AG04449 (cell line): ENCODE data around the gene VAT1L.

ENCODE experiments used
- CTCF ChIA-PET: fragments of 350-600 bp; formaldehyde crosslinking; extraction: SDS; loops from one replicate; lab custom pipeline; 2021; ENCODE audit warnings: antibody characterized with exemption; lab: Yijun Ruan, JAX
- POLR2A ChIA-PET: fragments of 400-600, 350-600 bp; formaldehyde crosslinking; extraction: SDS; loops from one replicate; lab custom pipeline; 2020; ENCODE audit warnings: antibody characterized with exemption, inconsistent platforms; lab: Yijun Ruan, JAX
- DNase-seq: peaks from one replicate; pipeline ENCODE4 v3.0.0-alpha.2; 2010; ENCODE audit warnings: low read depth, low spot score
- H3K4me3 ChIP-seq: 2 replicates; pipeline ENCODE4 v1.5.1; 2011; ENCODE audit warnings: low read depth, mild to moderate bottlenecking, control low read depth, low read length
- TF ChIP-seq, protein P1 (sequence below): IDR thresholded peaks from one replicate; pipeline ENCODE4 v1.5.1; 2011; ENCODE audit warnings: mild to moderate bottlenecking, moderate library complexity, low read length, control low read depth, inconsistent platforms; ENCODE audit not compliant: insufficient read depth; ENCODE audit errors: missing control alignments

The VAT1L gene

DNA sequence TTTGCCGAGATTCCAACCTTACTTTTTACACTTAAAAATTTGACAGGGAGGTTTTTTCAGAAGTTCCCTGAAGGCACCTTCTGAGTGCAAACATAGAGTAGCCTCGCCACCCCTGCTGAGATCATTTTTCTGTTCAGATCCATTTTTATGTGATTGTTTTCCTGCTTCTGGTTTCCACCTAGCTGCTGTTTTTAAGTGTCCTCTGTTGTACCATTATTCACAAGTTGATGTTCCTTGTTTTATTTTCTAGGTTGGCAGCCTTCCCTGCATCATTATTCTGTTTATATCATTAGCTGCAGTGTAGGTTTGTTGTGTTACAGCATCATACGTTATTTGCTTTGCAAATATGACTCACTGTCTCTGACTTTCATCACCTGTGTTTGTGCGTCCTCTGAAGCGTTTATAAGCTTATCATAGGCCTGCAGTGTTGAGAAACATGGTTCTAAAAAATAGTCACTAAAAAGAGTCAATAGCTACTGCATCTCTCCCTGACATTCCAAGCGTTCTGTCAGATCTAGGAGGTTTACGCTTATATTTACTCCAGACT, 117.1 kb downstream of the VAT1L start:
- no peak overlapping the region for H3K4me3 ChIP-seq
- TF ChIP-seq, protein P1, sequence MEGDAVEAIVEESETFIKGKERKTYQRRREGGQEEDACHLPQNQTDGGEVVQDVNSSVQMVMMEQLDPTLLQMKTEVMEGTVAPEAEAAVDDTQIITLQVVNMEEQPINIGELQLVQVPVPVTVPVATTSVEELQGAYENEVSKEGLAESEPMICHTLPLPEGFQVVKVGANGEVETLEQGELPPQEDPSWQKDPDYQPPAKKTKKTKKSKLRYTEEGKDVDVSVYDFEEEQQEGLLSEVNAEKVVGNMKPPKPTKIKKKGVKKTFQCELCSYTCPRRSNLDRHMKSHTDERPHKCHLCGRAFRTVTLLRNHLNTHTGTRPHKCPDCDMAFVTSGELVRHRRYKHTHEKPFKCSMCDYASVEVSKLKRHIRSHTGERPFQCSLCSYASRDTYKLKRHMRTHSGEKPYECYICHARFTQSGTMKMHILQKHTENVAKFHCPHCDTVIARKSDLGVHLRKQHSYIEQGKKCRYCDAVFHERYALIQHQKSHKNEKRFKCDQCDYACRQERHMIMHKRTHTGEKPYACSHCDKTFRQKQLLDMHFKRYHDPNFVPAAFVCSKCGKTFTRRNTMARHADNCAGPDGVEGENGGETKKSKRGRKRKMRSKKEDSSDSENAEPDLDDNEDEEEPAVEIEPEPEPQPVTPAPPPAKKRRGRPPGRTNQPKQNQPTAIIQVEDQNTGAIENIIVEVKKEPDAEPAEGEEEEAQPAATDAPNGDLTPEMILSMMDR: no peak
- POLR2A ChIA-PET: no interaction called here
- CTCF ChIA-PET: interaction anchor here (0.9 kb wide), 1 partner anchor 84 kb away, joined by 3 read pairs; no protein-coding TSS in a partner anchor
- no peak for DNase-seq

- CTCF ChIA-PET: no interaction called here
- DNase-seq: no peak
- H3K4me3 ChIP-seq: no peak overlapping the region
- TF ChIP-seq, protein P1: no peak
- POLR2A ChIA-PET: no interaction called here
Observed at GRCh38 chr16:77910021-77910420, 121.7 kb downstream of the VAT1L start.

- DNase-seq: no peak
- TF ChIP-seq, protein P1: no peak
- ChIA-PET CTCF (no interaction called here), POLR2A (no interaction called here)
- no peak overlapping the region for H3K4me3 ChIP-seq
Observed at GRCh38 chr16:77912617-77913016, 124.3 kb downstream of the VAT1L start.

DNA sequence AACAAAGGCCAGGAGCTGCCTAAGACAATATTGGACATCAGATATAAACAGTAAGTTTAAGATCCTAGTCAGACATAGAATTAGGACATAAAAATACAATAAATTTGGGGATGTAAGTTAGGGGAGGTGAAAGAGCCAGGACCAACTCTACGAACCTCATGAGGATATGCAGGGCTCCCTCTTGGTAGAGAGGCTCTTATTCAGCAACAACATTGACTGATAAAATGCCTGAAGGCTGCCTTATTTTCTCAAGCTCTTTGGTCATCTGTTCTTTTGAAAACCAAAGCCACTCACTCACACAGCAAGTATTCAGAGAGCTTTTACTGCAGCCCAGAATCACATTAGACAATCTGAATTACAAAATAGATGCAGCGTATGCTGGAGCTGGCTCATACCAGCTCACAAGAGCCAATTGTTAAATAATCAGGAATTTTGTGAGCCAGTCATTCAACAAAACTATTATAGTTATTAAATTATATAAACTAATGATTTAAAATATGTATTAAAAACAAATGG, 125.4 kb downstream of the VAT1L start:
- TF ChIP-seq, protein P1: no peak
- ChIA-PET CTCF (no interaction called here), POLR2A (no interaction called here)
- DNase-seq: peak; percentile 38
- no peak overlapping the region for H3K4me3 ChIP-seq

GRCh38 chr16:77916111-77916510, 127.7 kb downstream of the VAT1L start:
- TF ChIP-seq, protein P1: no peak
- POLR2A ChIA-PET: no interaction called here
- H3K4me3 ChIP-seq: no peak overlapping the region
- CTCF ChIA-PET: interaction anchor here (1.3 to 1.6 kb wide), 2 partner anchors 23 to 39 kb away, joined by 3 read pairs; no protein-coding TSS in a partner anchor
- no peak for DNase-seq

DNA sequence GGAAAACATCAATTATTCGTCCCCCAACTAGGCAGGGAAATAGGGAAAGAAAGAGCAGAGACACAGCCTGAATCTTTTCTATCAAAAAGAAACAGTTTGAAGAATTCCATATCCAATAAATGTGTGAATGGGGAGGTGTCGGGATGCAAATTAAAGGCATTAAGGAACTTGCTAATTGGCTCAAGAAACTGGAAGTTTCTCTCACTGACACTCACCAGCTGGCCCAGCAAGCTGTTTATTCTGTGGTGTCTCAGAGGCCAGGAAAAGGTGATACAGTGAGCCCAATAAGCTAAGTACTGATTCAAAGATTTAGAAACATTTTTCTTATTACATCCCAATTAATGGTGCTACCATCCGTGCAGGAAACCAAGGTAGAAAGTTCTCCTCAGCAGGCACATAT, 129.6 kb downstream of the VAT1L start:
- no peak for DNase-seq
- H3K4me3 ChIP-seq: no peak overlapping the region
- POLR2A ChIA-PET: no interaction called here
- TF ChIP-seq, protein P1: no peak
- CTCF ChIA-PET: interaction anchor here (0.9 to 1.8 kb wide), 3 partner anchors 15 to 86 kb away, joined by 3 read pairs; no protein-coding TSS in a partner anchor
